ENCODE data around the gene PER3. TPM values are rescaled to one million over a fixed set of nuclear protein-coding genes. Genes with fewer than 3 reads are reported as not detected.

PER3 gene
- total and polyA plus RNA-seq, 2 experiments from 2014 or later = 1.9 to 2.7 TPM

DNA sequence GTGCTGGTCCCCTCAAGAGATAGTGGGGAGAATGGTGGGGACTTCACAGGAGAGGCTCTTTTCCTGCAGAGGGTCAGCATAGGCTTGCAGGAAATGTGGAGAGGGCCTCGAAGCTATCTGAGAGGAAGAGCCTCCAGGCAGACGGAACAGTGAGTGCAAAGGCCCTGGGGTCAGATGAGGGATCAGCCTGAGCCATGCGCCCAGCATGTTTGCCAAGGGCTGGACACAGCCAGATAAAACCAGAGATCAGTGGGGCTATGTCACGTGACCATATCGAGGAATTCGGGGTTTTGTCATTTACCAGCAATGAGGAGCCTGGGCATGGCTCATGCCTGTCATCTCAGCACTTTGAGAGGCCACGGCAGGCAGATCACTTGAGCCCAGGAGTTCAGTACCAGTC, 75.3 kb downstream of the PER3 start:
- H3K79me2 ChIP-seq = no peaks in the 10 kb centered on the region
- H3K4me2 ChIP-seq = no peak overlapping the region
- no peaks in the 10 kb centered on the region for H3K9me2 ChIP-seq (replicated peaks; ENCODE audit: insufficient read depth)
- no peak for TF ChIP-seq EZH2phosphoT487 (IDR thresholded peaks at IDR 0.05; ENCODE audit: low read depth, severe bottlenecking, unreplicated experiment)
- TF ChIP-seq, protein P1, sequence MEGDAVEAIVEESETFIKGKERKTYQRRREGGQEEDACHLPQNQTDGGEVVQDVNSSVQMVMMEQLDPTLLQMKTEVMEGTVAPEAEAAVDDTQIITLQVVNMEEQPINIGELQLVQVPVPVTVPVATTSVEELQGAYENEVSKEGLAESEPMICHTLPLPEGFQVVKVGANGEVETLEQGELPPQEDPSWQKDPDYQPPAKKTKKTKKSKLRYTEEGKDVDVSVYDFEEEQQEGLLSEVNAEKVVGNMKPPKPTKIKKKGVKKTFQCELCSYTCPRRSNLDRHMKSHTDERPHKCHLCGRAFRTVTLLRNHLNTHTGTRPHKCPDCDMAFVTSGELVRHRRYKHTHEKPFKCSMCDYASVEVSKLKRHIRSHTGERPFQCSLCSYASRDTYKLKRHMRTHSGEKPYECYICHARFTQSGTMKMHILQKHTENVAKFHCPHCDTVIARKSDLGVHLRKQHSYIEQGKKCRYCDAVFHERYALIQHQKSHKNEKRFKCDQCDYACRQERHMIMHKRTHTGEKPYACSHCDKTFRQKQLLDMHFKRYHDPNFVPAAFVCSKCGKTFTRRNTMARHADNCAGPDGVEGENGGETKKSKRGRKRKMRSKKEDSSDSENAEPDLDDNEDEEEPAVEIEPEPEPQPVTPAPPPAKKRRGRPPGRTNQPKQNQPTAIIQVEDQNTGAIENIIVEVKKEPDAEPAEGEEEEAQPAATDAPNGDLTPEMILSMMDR (IDR thresholded peaks at IDR 0.05; ENCODE audit: poor library complexity) = no peak
- no peak for TF ChIP-seq EZH2 (IDR thresholded peaks at IDR 0.05; ENCODE audit: borderline replicate concordance)
- H2AFZ ChIP-seq = no peak overlapping the region
- no peaks in the 10 kb centered on the region for H3K36me3 ChIP-seq (replicated peaks; ENCODE audit: insufficient read depth, low read depth)
- no peaks in the 10 kb centered on the region for H3K9me3 ChIP-seq (ENCODE audit: low read depth)
- no peak overlapping the region for H3K4me3 ChIP-seq
- no peak overlapping the region for H3K27ac ChIP-seq
- H3K27me3 ChIP-seq = no peaks in the 10 kb centered on the region
- 88% methylated on average over 7 of the region's 7 CpGs for WGBS (ENCODE audit: low lambda C conversion rate, missing lambda C conversion rate)
- DNase-seq (ENCODE audit: low spot score) = no peak
- H4K20me1 ChIP-seq (ENCODE audit: insufficient read depth, poor library complexity, severe bottlenecking) = no peaks in the 10 kb centered on the region
- H3K4me1 ChIP-seq (ENCODE audit: insufficient read depth) = no peaks in the 10 kb centered on the region

DNA sequence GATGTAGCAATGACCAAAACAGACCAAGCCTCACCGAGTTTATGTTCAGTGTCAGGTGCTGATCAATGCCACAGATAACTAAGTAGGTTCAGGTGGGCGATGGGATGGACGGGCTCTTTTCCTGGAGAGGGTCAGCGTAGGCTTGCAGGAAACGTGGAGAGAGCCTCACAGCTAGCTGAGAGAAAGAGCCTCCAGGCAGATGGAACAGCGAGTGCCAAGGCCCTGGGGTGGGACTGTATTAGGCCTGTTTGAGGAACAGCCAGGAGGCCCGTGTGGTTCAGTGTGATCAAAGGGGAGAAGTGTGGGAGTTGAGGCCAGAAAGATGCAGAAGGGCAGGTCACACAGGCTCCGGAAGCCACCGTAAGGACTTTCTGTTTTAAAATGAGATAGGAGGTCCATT, 76.0 kb downstream of the PER3 start:
- no peak overlapping the region for H2AFZ ChIP-seq
- no peaks in the 10 kb centered on the region for H3K9me2 ChIP-seq (replicated peaks; ENCODE audit: insufficient read depth)
- no peaks in the 10 kb centered on the region for H4K20me1 ChIP-seq (ENCODE audit: insufficient read depth, poor library complexity, severe bottlenecking)
- no peaks in the 10 kb centered on the region for H3K36me3 ChIP-seq (replicated peaks; ENCODE audit: insufficient read depth, low read depth)
- no peak overlapping the region for H3K4me2 ChIP-seq
- no peak overlapping the region for H3K27ac ChIP-seq
- DNase-seq (ENCODE audit: low spot score) = no peak
- no peaks in the 10 kb centered on the region for H3K9me3 ChIP-seq (ENCODE audit: low read depth)
- H3K4me1 ChIP-seq (ENCODE audit: insufficient read depth) = no peaks in the 10 kb centered on the region
- H3K27me3 ChIP-seq = no peaks in the 10 kb centered on the region
- H3K4me3 ChIP-seq = no peak overlapping the region
- no peaks in the 10 kb centered on the region for H3K79me2 ChIP-seq
- 87% methylated on average over 9 of the region's 9 CpGs for WGBS (ENCODE audit: low lambda C conversion rate, missing lambda C conversion rate)
- TF ChIP-seq EZH2phosphoT487 (IDR thresholded peaks at IDR 0.05; ENCODE audit: low read depth, severe bottlenecking, unreplicated experiment) (no peak), EZH2 (IDR thresholded peaks at IDR 0.05; ENCODE audit: borderline replicate concordance) (no peak)
- TF ChIP-seq, protein P1 (IDR thresholded peaks at IDR 0.05; ENCODE audit: poor library complexity) = no peak

DNA sequence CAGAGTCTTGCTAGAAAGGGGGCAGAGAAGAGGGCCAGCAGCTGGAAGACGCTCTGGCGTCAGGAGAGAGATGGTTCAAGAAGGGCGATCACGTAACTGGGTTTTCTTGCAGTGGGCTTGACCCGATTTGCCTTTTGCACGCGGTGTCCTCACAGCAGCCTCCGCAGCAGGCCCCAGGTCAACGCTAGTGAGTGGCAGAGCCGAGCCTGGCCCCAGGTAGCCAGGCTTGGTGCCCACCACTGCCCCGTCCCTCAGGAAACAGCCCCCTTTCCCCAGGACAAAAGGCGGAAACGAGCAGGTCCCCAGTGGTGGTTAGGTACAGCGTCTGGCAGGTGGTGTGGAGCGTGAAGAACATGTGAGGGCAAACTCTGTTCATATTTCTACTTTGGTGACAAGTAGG, 77.4 kb downstream of the PER3 start:
- WGBS (ENCODE audit: low lambda C conversion rate, missing lambda C conversion rate) = 95% methylated on average over 15 of the region's 15 CpGs
- no peaks in the 10 kb centered on the region for H3K4me1 ChIP-seq (ENCODE audit: insufficient read depth)
- no peak for DNase-seq (ENCODE audit: low spot score)
- no peaks in the 10 kb centered on the region for H3K9me2 ChIP-seq (replicated peaks; ENCODE audit: insufficient read depth)
- H3K4me3 ChIP-seq = no peak overlapping the region
- no peaks in the 10 kb centered on the region for H3K79me2 ChIP-seq
- H2AFZ ChIP-seq = no peak overlapping the region
- TF ChIP-seq, protein P1 (IDR thresholded peaks at IDR 0.05; ENCODE audit: poor library complexity) = no peak
- no peak for TF ChIP-seq EZH2phosphoT487 (IDR thresholded peaks at IDR 0.05; ENCODE audit: low read depth, severe bottlenecking, unreplicated experiment)
- H3K27ac ChIP-seq = no peak overlapping the region
- no peaks in the 10 kb centered on the region for H4K20me1 ChIP-seq (ENCODE audit: insufficient read depth, poor library complexity, severe bottlenecking)
- H3K9me3 ChIP-seq (ENCODE audit: low read depth) = no peaks in the 10 kb centered on the region
- no peak overlapping the region for H3K4me2 ChIP-seq
- no peaks in the 10 kb centered on the region for H3K36me3 ChIP-seq (replicated peaks; ENCODE audit: insufficient read depth, low read depth)
- H3K27me3 ChIP-seq = no peaks in the 10 kb centered on the region
